Measurements from ENCODE around the gene SPSB1.

DNA sequence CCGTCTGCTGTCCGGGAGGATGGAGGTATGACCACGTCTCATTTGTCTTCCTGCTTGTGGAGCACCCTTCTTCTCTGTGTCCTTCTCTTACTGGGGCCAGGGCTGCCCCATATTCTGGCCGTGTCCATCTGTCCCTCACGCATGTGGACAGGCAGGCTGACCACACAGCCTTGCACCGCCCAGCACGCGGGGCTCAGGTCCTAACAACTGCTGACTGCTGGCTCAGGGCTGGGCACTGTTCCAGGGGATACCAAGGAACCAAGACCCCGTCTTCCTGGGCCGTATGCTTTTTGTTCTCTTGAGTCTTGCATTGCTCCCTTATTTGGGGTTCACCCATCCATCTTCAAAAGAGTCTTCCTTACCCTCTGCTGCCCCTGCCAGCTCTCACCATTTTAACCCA lies 17.5 kb upstream of the SPSB1 start:
- TF ChIP-seq POLR2AphosphoS5 (IDR thresholded peaks at IDR 0.05; ENCODE audit: low read depth, low read length) (no peak), TAF1 (IDR thresholded peaks at IDR 0.05; ENCODE audit: borderline replicate concordance, insufficient read depth, low read length) (no peak)
